Liver (tissue), 9 donors: Measurements from ENCODE around the gene PFN3. TPM values are rescaled to one million over a fixed set of nuclear protein-coding genes. Genes with fewer than 3 reads are reported as not detected.

Source experiments
- DNase-seq: peaks from one replicate; pipeline ENCODE4 v3.0.0-alpha.2; 2017; ENCODE audit warnings: low spot score
- H3K27ac ChIP-seq, 2 donors: one replicate each; pipeline ENCODE4 v1.7.0; 2013; ENCODE audit warnings: inconsistent platforms in 2 of 2, low read length in 2 of 2, control low read depth in 1 of 2, low read depth in 1 of 2, mild to moderate bottlenecking in 1 of 2
- H3K27me3 ChIP-seq, 4 donors: one replicate each; pipeline versions ENCODE4 v1.6.1 to v1.7.0; 2013; ENCODE audit warnings: low read length in 3 of 4, inconsistent platforms in 1 of 4, mild to moderate bottlenecking in 1 of 4, moderate library complexity in 1 of 4; ENCODE audit not compliant: control insufficient read depth in 4 of 4, insufficient read depth in 4 of 4
- H3K36me3 ChIP-seq, 4 donors: one replicate each; pipeline versions ENCODE4 v1.6.1 to v1.7.0; 2013; ENCODE audit warnings: low read length in 3 of 4, mild to moderate bottlenecking in 3 of 4, low read depth in 1 of 4, moderate library complexity in 1 of 4; ENCODE audit not compliant: control insufficient read depth in 4 of 4, insufficient read depth in 3 of 4
- H3K4me1 ChIP-seq, 4 donors: one replicate each; pipeline versions ENCODE4 v1.6.1 to v1.7.0; 2013; ENCODE audit warnings: low read length in 3 of 4, mild to moderate bottlenecking in 3 of 4, moderate library complexity in 1 of 4; ENCODE audit not compliant: control insufficient read depth in 4 of 4, insufficient read depth in 4 of 4
- H3K4me3 ChIP-seq, 3 donors: one replicate each; pipeline versions ENCODE4 v1.6.1 to v1.7.0; 2013; ENCODE audit warnings: low read length in 3 of 3, control low read depth in 1 of 3, low read depth in 1 of 3, mild to moderate bottlenecking in 1 of 3
- H3K9ac ChIP-seq, 2 donors: one replicate each; pipeline ENCODE4 v1.7.0; 2013; ENCODE audit warnings: low read length in 2 of 2, mild to moderate bottlenecking in 2 of 2, moderate library complexity in 2 of 2, control low read depth in 1 of 2, low read depth in 1 of 2
- H3K9me3 ChIP-seq, 4 donors: one replicate each; pipeline versions ENCODE4 v1.6.1 to v1.7.0; 2013; ENCODE audit warnings: low read length in 3 of 4; ENCODE audit not compliant: control insufficient read depth in 4 of 4
- ATF3 ChIP-seq: IDR thresholded peaks from 2 replicates; pipeline ENCODE4 v1.6.1; 2016; ENCODE audit warnings: antibody characterized with exemption
- CTCF ChIP-seq: fragments of 150-350 bp; IDR thresholded peaks from 2 replicates; pipeline ENCODE4 v1.5.1; 2017; ENCODE audit warnings: improper control_type of control experiment, low read depth, low read length; ENCODE audit not compliant: missing input control
- EGR1 ChIP-seq, 2 donors: IDR thresholded peaks; 2 replicates each; pipeline ENCODE4 v1.6.1; 2016 to 2018; ENCODE audit warnings: antibody characterized with exemption in 2 of 2, low read depth in 2 of 2
- FOXA1 ChIP-seq: IDR thresholded peaks from 2 replicates; pipeline ENCODE4 v1.6.1; 2016; ENCODE audit warnings: antibody characterized with exemption
- FOXA2 ChIP-seq: IDR thresholded peaks from 2 replicates; pipeline ENCODE4 v1.6.1; 2016; ENCODE audit warnings: antibody characterized with exemption
- HNF4G ChIP-seq: IDR thresholded peaks from 2 replicates; pipeline ENCODE4 v1.6.1; 2016; ENCODE audit warnings: antibody characterized with exemption
- JUND ChIP-seq, 2 donors: IDR thresholded peaks; 2 replicates each; pipeline ENCODE4 v1.6.1; 2016; ENCODE audit warnings: antibody characterized with exemption in 2 of 2
- RAD21 ChIP-seq, 2 donors: IDR thresholded peaks; 2 replicates each; pipeline ENCODE4 v1.6.1; 2016; ENCODE audit warnings: antibody characterized with exemption in 2 of 2, mild to moderate bottlenecking in 2 of 2
- REST ChIP-seq: IDR thresholded peaks from 2 replicates; pipeline ENCODE4 v1.6.1; 2016; ENCODE audit warnings: antibody characterized with exemption, mild to moderate bottlenecking
- RXRA ChIP-seq, 2 donors: IDR thresholded peaks; 2 replicates each; pipeline ENCODE4 v1.6.1; 2017 to 2018; ENCODE audit warnings: antibody characterized with exemption in 2 of 2, mild to moderate bottlenecking in 1 of 2
- TAF1 ChIP-seq: conservative IDR thresholded peaks from 2 replicates; pipeline ENCODE4 v1.6.1; 2016; ENCODE audit warnings: antibody characterized with exemption, mild to moderate bottlenecking
- YY1 ChIP-seq: IDR thresholded peaks from 2 replicates; pipeline ENCODE4 v1.6.1; 2016; ENCODE audit warnings: antibody characterized with exemption, mild to moderate bottlenecking
- WGBS: extraction: QIAGEN DNeasy Blood & Tissue Kit; methylation state at CpG from one replicate; pipeline ENCODE4 v1.1.7; 2013; 5-methylcytosine and 5-hydroxymethylcytosine counted together
- polyA plus RNA-seq, 2 donors: library from polyadenylated mRNA; stranded (reverse) in 1 of 2; unstranded in 1 of 2; fragments of 200-250 nt in 1 of 2; fragments of >200 nt in 1 of 2; fragmentation: Nextera tagmentation in 1 of 2; extraction: Ambion mirVana in 1 of 2; gene quantifications; one replicate each; pipeline versions ENCODE4 v1.2.1 to v1.2.3, GENCODE V29; 2013 to 2015
- total RNA-seq, 2 donors: library from RNA; depleted of rRNA; stranded (reverse); fragments of >200 nt; gene quantifications; one replicate each; pipeline ENCODE4 v1.2.3, GENCODE V29; 2014
- TF ChIP-seq, protein P1 (sequence below): IDR thresholded peaks from 2 replicates; pipeline ENCODE4 v1.6.1; 2016; ENCODE audit warnings: antibody characterized with exemption
- TF ChIP-seq, protein P2 (sequence below): IDR thresholded peaks from 2 replicates; pipeline ENCODE4 v1.6.1; 2016; ENCODE audit warnings: antibody characterized with exemption
- donor health status: healthy.
- donor health status: healthy.
- donor health status: healthy.
- donor health status: healthy.
- donor health status: healthy.

The PFN3 gene
- total and polyA plus RNA-seq, 4 donors: not detected

DNA sequence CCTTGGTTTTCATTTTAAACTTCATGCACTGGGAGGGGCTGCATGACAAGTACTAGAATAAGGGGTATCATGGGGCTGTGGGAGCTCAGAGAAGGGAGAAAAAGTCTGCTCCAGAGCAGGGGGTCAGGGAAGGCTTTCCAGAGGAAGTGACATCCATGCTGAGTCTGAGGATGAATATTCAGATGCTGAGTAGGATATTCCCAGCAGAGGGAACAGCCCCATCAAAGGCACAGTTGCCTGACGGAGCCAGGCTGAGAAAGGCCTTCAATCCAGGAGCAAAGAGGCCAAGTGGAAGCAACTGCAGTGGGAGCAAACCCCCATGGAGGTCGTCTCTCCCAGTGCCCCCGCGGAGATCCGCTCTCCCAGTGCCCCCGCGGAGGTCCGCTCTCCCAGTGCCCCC lies 4.4 kb downstream of the PFN3 start (continued):
- TF ChIP-seq, protein P1, sequence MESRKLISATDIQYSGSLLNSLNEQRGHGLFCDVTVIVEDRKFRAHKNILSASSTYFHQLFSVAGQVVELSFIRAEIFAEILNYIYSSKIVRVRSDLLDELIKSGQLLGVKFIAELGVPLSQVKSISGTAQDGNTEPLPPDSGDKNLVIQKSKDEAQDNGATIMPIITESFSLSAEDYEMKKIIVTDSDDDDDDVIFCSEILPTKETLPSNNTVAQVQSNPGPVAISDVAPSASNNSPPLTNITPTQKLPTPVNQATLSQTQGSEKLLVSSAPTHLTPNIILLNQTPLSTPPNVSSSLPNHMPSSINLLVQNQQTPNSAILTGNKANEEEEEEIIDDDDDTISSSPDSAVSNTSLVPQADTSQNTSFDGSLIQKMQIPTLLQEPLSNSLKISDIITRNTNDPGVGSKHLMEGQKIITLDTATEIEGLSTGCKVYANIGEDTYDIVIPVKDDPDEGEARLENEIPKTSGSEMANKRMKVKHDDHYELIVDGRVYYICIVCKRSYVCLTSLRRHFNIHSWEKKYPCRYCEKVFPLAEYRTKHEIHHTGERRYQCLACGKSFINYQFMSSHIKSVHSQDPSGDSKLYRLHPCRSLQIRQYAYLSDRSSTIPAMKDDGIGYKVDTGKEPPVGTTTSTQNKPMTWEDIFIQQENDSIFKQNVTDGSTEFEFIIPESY: no peak
- TF ChIP-seq FOXA2 (no peak), FOXA1 (no peak), YY1 (no peak), JUND (IDR thresholded peaks at IDR 0.05) (no peak), EGR1 (IDR thresholded peaks at IDR 0.05; ENCODE audit: low read depth in 2 of 2) (no peak)

DNA sequence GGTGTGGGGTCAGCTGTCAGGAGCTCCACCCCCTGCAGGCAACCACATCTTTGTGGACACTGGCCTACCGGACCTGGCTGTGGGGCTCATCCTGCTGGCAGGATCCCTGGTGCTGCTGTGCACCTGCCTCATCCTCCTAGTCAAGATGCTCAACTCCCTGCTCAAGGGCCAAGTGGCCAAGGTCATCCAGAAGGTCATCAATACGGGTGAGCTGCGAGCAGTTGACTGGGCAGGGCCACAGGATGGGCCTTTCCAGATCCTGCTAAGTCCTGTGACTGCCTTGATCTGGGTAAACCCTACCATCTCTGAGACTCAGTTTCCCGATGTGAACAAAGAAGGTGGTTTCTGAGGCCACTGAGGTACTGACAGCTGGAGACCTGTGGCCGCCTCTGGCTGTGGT lies 6.5 kb downstream of the PFN3 start:
- H3K36me3 ChIP-seq: no peaks in the 10 kb centered on the region
- no peak overlapping the region for H3K4me3 ChIP-seq
- no peaks in the 10 kb centered on the region for H3K9me3 ChIP-seq
- no peaks in the 10 kb centered on the region for H3K27me3 ChIP-seq
- H3K27ac ChIP-seq: no peak overlapping the region
- no peak for DNase-seq
- 82% methylated on average over 5 of the region's 5 CpGs for WGBS
- no peak overlapping the region for H3K9ac ChIP-seq
- H3K4me1 ChIP-seq: no peaks in the 10 kb centered on the region
- TF ChIP-seq ATF3: no peak
- no peak for TF ChIP-seq TAF1
- TF ChIP-seq, protein P1: no peak
- no peak for TF ChIP-seq RXRA (IDR thresholded peaks at IDR 0.05)
- TF ChIP-seq REST: no peak
- TF ChIP-seq JUND (IDR thresholded peaks at IDR 0.05): no peak
- TF ChIP-seq, protein P2, sequence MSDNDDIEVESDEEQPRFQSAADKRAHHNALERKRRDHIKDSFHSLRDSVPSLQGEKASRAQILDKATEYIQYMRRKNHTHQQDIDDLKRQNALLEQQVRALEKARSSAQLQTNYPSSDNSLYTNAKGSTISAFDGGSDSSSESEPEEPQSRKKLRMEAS: no peak
- no peak for TF ChIP-seq RAD21 (IDR thresholded peaks at IDR 0.05)
- no peak for TF ChIP-seq HNF4G
- no peak for TF ChIP-seq FOXA2
- TF ChIP-seq EGR1 (IDR thresholded peaks at IDR 0.05; ENCODE audit: low read depth in 2 of 2): no peak
- TF ChIP-seq CTCF: no peak
